K562 (cell line): ENCODE measurements around the gene VWA3A. TPM values are rescaled to one million over a fixed set of nuclear protein-coding genes. Genes with fewer than 3 reads are reported as not detected.

Source experiments
- ELF1 ChIP-seq: fragments of 200-800 bp; sonication (Bioruptor generic); IDR thresholded peaks from 2 replicates; pipeline ENCODE4 v1.6.1; 2016; ENCODE audit warnings: missing genetic modification characterization, missing compliant biosample characterization
- NEUROD1 ChIP-seq: fragments of 150-350 bp; IDR thresholded peaks from 2 replicates; pipeline ENCODE4 v1.6.1; 2014; ENCODE audit warnings: borderline replicate concordance, low read length, low read depth; ENCODE audit not compliant: partially characterized antibody
- NRF1 ChIP-seq, 2 experiments: fragments of 450-650 bp; IDR thresholded peaks in 1 of 2; conservative IDR thresholded peaks in 1 of 2; 2 replicates each; pipeline ENCODE4 v1.6.1; 2014; ENCODE audit warnings: mild to moderate bottlenecking in 2 of 2
- POLR2G ChIP-seq: fragments of 200-400 bp; formaldehyde crosslinking; IDR thresholded peaks from 2 replicates; pipeline ENCODE4 v1.6.1; 2017; ENCODE audit warnings: low read depth, mild to moderate bottlenecking, antibody characterized with exemption, low read length, moderate library complexity
- SP1 ChIP-seq: sonication (generic); formaldehyde crosslinking; IDR thresholded peaks from 2 replicates; pipeline ENCODE4 v1.8.1; 2022; ENCODE audit warnings: mild to moderate bottlenecking, missing genetic modification reagents
- U2AF1 ChIP-seq: fragments of 200-400 bp; formaldehyde crosslinking; optimal IDR thresholded peaks from 2 replicates; pipeline ENCODE3; 2017; ENCODE audit warnings: mild to moderate bottlenecking, low read depth, low read length, moderate library complexity
- polyA plus RNA-seq, 8 experiments: library from polyadenylated mRNA; depleted of rRNA in 4 of 8; stranded (reverse) in 5 of 8; unstranded in 3 of 8; fragments of >200 nt; fragmentation: Nextera tagmentation in 2 of 8; fragmentation: Illumina TruSeq in 1 of 8; extraction: Ambion mirVana in 2 of 8; extraction: Trizol in 1 of 8; gene quantifications; 2 replicates each; pipeline versions ENCODE4 v1.2.1 to v1.2.3, GENCODE V29; 2011 to 2014; ENCODE audit warnings: inconsistent platforms in 1 of 8, missing spikeins in 1 of 8
- total RNA-seq, 7 experiments: library from RNA; depleted of rRNA in 6 of 7; stranded (reverse); fragments of >200 nt in 6 of 7; fragmentation: Illumina TruSeq in 2 of 7; extraction: Trizol in 2 of 7; gene quantifications; 2 replicates each; pipeline versions ENCODE4 v1.2.1 to v1.2.3, GENCODE V29; 2011 to 2021; ENCODE audit warnings: low replicate concordance in 1 of 7
- TF ChIP-seq, protein P1 (sequence below): fragments of 250-450 bp; sonication (Bioruptor Pico); IDR thresholded peaks from 2 replicates; pipeline ENCODE4 v1.8.0; 2022; ENCODE audit warnings: inconsistent platforms, mild to moderate bottlenecking, moderate library complexity, borderline replicate concordance
- TF ChIP-seq, protein P2 (sequence below), 3 experiments: IDR thresholded peaks in 2 of 3; conservative IDR thresholded peaks in 1 of 3; 2 replicates each; pipeline ENCODE4 v1.5.1; 2011 to 2012; ENCODE audit warnings: low read length in 3 of 3, mild to moderate bottlenecking in 3 of 3, control low read depth in 2 of 3, improper control_type of control experiment in 1 of 3, inconsistent platforms in 1 of 3, low read depth in 1 of 3, mixed read lengths in 1 of 3, moderate library complexity in 1 of 3; ENCODE audit not compliant: insufficient read depth in 2 of 3
- TF ChIP-seq, protein P3 (sequence below): sonication (generic); formaldehyde crosslinking; IDR thresholded peaks from 2 replicates; pipeline ENCODE4 v1.4.0; 2020; ENCODE audit warnings: mild to moderate bottlenecking, missing genetic modification reagents

VWA3A gene
- total and polyA plus RNA-seq, 9 of the 15 experiments (the other 6 are each of a cell fraction or from before 2014, with no cell fraction given) = not detected

DNA sequence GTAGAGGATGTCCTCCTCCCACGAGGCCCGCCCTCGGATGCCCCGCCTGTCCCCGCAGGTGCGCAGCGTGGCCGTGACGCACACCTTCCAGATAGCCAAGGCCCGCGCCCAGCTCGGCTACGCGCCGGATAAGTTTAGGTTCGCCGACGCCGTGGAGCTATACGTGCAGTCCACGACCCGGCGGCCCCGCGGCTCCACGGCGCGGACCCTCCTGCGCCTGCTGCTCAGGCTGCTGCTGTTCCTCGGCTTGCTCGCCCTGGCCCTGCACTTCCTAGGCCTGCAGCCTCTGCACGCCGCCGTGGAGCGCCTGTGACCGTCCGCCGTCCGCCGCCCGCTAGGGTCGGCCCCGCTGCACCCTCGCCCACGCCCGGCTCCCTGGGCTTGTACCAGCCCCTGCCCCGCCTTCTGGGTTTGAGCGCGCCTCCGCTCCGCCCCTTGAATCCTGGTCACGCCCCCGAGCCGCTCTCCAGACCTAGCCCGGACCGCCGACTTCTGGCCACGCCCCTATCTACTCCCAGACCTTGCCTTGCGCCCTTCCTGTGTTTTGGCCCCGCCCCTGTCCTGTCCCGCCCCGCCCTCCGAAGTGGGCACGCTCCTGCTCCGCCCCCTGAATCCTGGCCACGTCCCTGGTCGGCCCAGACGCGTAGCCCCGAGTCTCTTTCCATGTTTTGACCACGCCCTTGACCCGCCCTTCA is 97.9 kb downstream of the VWA3A start (continued):
- TF ChIP-seq, protein P1, sequence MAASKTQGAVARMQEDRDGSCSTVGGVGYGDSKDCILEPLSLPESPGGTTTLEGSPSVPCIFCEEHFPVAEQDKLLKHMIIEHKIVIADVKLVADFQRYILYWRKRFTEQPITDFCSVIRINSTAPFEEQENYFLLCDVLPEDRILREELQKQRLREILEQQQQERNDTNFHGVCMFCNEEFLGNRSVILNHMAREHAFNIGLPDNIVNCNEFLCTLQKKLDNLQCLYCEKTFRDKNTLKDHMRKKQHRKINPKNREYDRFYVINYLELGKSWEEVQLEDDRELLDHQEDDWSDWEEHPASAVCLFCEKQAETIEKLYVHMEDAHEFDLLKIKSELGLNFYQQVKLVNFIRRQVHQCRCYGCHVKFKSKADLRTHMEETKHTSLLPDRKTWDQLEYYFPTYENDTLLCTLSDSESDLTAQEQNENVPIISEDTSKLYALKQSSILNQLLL (CRISPR knock-in tag) = no peak
- TF ChIP-seq, protein P2, sequence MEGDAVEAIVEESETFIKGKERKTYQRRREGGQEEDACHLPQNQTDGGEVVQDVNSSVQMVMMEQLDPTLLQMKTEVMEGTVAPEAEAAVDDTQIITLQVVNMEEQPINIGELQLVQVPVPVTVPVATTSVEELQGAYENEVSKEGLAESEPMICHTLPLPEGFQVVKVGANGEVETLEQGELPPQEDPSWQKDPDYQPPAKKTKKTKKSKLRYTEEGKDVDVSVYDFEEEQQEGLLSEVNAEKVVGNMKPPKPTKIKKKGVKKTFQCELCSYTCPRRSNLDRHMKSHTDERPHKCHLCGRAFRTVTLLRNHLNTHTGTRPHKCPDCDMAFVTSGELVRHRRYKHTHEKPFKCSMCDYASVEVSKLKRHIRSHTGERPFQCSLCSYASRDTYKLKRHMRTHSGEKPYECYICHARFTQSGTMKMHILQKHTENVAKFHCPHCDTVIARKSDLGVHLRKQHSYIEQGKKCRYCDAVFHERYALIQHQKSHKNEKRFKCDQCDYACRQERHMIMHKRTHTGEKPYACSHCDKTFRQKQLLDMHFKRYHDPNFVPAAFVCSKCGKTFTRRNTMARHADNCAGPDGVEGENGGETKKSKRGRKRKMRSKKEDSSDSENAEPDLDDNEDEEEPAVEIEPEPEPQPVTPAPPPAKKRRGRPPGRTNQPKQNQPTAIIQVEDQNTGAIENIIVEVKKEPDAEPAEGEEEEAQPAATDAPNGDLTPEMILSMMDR (IDR thresholded peaks at IDR 0.05 in 2 of 3, conservative IDR thresholded peaks at IDR 0.05 in 1 of 3; ENCODE audit: insufficient read depth in 2 of 3, low read depth in 1 of 3, low read length in 3 of 3) = peak in 1 of 3 experiments; percentile 44; a peak in 2 of 6 replicates
- peak; percentile 17; the same call in 1 of the 2 replicates for TF ChIP-seq ELF1 (tag)
- TF ChIP-seq NRF1 (conservative IDR thresholded peaks at IDR 0.05 in 1 of 2, IDR thresholded peaks at IDR 0.05 in 1 of 2) = peak; percentile 71 to 77
- TF ChIP-seq, protein P3, sequence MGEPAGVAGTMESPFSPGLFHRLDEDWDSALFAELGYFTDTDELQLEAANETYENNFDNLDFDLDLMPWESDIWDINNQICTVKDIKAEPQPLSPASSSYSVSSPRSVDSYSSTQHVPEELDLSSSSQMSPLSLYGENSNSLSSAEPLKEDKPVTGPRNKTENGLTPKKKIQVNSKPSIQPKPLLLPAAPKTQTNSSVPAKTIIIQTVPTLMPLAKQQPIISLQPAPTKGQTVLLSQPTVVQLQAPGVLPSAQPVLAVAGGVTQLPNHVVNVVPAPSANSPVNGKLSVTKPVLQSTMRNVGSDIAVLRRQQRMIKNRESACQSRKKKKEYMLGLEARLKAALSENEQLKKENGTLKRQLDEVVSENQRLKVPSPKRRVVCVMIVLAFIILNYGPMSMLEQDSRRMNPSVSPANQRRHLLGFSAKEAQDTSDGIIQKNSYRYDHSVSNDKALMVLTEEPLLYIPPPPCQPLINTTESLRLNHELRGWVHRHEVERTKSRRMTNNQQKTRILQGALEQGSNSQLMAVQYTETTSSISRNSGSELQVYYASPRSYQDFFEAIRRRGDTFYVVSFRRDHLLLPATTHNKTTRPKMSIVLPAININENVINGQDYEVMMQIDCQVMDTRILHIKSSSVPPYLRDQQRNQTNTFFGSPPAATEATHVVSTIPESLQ (CRISPR knock-in tag) = 0 out of 2 replicates have a peak, but pooled peaks have one; percentile 44
- peak; percentile 27 for TF ChIP-seq NEUROD1
- TF ChIP-seq SP1 (CRISPR knock-in tag) = peak; percentile 98
- peak; percentile 38 for TF ChIP-seq U2AF1
- peak; percentile 56 for TF ChIP-seq POLR2G
- TF ChIP-seq, all 486 proteins: peak for 61
